ENCODE results near the gene SYNE1. TPM values are rescaled to one million over a fixed set of nuclear protein-coding genes. Genes with fewer than 3 reads are reported as not detected.

The SYNE1 gene
- total and polyA plus RNA-seq, 2 experiments from 2014 or later, result 14.6 to 83.9 TPM

DNA sequence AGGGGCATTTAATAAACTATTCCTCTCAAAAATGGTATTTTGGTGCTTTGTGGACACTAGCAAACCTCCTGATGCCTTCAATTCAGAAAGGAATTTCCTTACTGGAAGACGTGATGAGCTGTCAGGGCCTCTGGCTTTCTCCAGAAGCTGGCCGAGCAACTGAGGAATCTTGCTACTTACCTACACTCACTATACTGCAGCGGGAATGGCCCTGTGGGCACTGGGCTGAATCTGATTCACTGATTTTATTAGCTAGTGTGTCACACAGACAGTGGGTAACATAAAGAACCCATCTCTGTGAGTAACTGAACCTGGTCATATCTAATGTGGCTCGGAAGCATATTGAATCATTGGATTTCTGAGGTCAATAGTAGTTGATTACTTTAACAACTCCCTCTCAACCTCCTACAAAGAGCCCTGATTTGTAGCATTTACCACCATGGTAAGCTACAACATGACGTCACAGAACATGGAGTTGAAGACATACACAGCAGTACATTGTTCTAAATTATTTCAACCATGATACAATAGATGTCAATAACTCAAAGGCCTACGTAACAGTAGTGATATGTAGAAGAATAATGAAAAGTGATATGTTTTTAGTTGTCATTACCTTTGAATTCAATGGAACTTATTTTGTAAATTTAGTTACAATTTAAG is 232.1 kb downstream of the SYNE1 start:
- Histone ChIP-seq H3K4me3 (no peak overlapping the region), H3K36me3 (no peaks in the 10 kb centered on the region), H3K4me1 (ENCODE audit: low read depth) (no peaks in the 10 kb centered on the region), H3K27me3 (no peaks in the 10 kb centered on the region), H3K9me3 (ENCODE audit: low read depth) (no peaks in the 10 kb centered on the region), H3K27ac (no peak overlapping the region)
- no peak for DNase-seq (ENCODE audit: low read depth in 1 of 2, low spot score in 1 of 2)
- TF ChIP-seq, protein P1, sequence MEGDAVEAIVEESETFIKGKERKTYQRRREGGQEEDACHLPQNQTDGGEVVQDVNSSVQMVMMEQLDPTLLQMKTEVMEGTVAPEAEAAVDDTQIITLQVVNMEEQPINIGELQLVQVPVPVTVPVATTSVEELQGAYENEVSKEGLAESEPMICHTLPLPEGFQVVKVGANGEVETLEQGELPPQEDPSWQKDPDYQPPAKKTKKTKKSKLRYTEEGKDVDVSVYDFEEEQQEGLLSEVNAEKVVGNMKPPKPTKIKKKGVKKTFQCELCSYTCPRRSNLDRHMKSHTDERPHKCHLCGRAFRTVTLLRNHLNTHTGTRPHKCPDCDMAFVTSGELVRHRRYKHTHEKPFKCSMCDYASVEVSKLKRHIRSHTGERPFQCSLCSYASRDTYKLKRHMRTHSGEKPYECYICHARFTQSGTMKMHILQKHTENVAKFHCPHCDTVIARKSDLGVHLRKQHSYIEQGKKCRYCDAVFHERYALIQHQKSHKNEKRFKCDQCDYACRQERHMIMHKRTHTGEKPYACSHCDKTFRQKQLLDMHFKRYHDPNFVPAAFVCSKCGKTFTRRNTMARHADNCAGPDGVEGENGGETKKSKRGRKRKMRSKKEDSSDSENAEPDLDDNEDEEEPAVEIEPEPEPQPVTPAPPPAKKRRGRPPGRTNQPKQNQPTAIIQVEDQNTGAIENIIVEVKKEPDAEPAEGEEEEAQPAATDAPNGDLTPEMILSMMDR (IDR thresholded peaks at IDR 0.05; ENCODE audit: low read depth, low read length), result no peak

DNA sequence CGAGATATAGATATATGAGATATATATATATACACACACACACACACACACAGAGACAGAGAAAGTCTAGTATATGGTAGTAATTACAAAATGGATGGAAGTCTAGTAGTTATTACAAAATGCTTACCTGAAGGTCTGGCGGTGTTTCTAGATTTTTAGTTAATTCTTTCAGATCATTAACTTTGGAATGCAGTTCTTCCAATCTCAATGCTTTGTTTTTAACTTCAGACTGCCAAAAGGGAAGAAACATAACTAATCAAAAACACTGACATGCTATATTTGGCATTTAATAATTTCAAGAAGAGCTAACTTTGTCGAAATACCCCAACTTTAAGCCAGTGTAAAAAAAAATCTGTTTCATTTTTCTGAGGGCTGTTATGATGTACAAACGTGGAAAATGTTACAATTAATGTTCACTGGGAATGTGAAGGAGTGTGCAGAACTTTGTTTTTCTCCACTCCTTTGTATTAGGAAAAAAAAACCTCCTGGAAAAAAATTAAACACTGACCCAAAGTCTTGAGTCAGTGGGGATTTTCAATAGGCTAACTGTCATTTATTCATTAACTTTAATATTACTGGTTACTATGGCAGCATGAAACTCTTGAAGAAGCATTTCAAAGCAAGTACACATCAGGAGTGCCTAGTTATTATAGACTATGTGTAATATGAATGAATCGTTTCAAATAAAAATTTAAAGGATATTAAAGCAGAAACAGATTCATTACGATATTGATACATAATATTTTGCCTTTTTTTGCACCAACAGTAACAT is 232.9 kb downstream of the SYNE1 start:
- Histone ChIP-seq H3K4me1 (ENCODE audit: low read depth) (no peaks in the 10 kb centered on the region), H3K36me3 (no peaks in the 10 kb centered on the region), H3K4me3 (no peak overlapping the region), H3K27me3 (no peaks in the 10 kb centered on the region), H3K9me3 (ENCODE audit: low read depth) (no peaks in the 10 kb centered on the region), H3K27ac (no peak overlapping the region)
- DNase-seq (ENCODE audit: low read depth in 1 of 2, low spot score in 1 of 2), result no peak
- TF ChIP-seq, protein P1 (IDR thresholded peaks at IDR 0.05; ENCODE audit: low read depth, low read length), result no peak

DNA sequence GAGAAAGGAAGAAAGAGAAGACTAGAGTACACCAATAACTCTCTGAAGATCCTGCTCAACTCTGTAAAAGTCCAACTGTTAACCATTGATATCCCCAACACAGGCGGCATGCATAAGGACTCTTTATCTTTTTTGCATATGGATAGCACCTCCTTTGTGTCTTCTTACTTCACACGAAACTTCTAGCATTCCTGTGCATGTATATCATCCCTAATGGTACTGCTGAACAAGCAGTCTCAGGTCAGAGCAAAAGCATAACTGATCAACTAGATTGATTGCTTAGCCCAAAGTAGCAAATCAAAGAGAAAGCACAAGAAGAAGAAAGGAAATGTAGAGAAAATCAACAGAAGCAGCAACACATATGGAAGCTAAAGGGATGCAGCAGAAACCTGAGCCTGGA is 234.4 kb downstream of the SYNE1 start:
- no peak overlapping the region for H3K27ac ChIP-seq
- no peaks in the 10 kb centered on the region for H3K27me3 ChIP-seq
- no peak for DNase-seq (ENCODE audit: low read depth in 1 of 2, low spot score in 1 of 2)
- no peaks in the 10 kb centered on the region for H3K9me3 ChIP-seq (ENCODE audit: low read depth)
- no peak overlapping the region for H3K4me3 ChIP-seq
- H3K4me1 ChIP-seq (ENCODE audit: low read depth), result no peaks in the 10 kb centered on the region
- no peaks in the 10 kb centered on the region for H3K36me3 ChIP-seq
- TF ChIP-seq, protein P1 (IDR thresholded peaks at IDR 0.05; ENCODE audit: low read depth, low read length), result no peak

DNA sequence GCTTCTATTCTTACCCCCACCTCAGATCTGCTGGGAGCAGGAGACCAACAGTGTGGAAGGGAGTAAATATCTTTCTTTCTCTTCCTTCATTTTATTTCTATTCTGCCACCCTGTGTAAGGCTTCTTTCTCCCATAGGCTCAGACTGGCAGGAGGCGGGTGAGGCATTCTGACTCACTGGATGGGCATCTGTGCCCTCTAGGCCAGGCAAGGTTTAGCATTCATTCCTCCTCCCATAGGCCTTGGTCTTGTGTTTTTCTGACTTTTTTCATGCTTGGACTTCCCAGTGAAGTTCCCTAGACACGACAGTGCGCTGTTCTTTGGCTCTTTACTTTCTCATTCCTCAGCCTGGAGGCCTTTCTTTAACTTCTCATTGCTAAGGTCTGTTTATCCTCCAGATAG is 235.2 kb downstream of the SYNE1 start:
- Histone ChIP-seq H3K4me3 (no peak overlapping the region), H3K36me3 (no peaks in the 10 kb centered on the region), H3K27ac (no peak overlapping the region), H3K9me3 (ENCODE audit: low read depth) (no peaks in the 10 kb centered on the region), H3K4me1 (ENCODE audit: low read depth) (no peaks in the 10 kb centered on the region), H3K27me3 (no peaks in the 10 kb centered on the region)
- TF ChIP-seq, protein P1 (IDR thresholded peaks at IDR 0.05; ENCODE audit: low read depth, low read length), result no peak
- no peak for DNase-seq (ENCODE audit: low read depth in 1 of 2, low spot score in 1 of 2)

DNA sequence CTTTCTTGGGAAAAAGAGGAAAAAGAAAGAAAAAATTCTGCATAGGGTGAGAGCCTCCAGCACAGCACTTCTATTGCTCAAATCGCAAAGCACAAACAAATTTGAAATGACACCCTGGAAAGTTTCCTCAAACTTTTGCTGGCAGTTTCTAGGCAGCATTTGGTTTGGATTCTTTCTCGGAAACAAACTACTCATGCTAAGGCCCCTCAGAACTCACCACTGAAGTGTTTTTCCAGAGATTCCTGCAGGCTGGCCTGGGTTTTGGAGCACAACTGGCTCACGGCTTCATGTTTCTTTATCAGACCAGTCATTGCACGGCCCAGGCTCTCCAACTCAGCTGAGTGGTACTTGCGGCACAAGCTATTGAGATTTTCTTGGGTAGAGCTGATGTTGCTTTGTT is 237.8 kb downstream of the SYNE1 start:
- peak in 1 of 2 donors; percentile 55 for DNase-seq (ENCODE audit: low read depth in 1 of 2, low spot score in 1 of 2)
- no peaks in the 10 kb centered on the region for H3K36me3 ChIP-seq
- no peak overlapping the region for H3K4me3 ChIP-seq
- H3K9me3 ChIP-seq (ENCODE audit: low read depth), result no peaks in the 10 kb centered on the region
- TF ChIP-seq, protein P1 (IDR thresholded peaks at IDR 0.05; ENCODE audit: low read depth, low read length), result no peak
- no peaks in the 10 kb centered on the region for H3K27me3 ChIP-seq
- H3K27ac ChIP-seq, result peak overlapping the region; percentile 57
- no peaks in the 10 kb centered on the region for H3K4me1 ChIP-seq (ENCODE audit: low read depth)

Data from cardiac muscle cell (in vitro differentiated cells and primary cell).